Astrocyte (in vitro differentiated cells and primary cell): ENCODE data around the gene KCNN3. TPM values are rescaled to one million over a fixed set of nuclear protein-coding genes. Genes with fewer than 3 reads are reported as not detected.
"Not testable (repeated sequence)": the region's sequence is repeated elsewhere in the genome, so short reads cannot be mapped to it uniquely, and the experiment has no call there.

Source experiments
- DNase-seq: peaks from one replicate; pipeline ENCODE4 v3.0.0-alpha.2; 2010; ENCODE audit warnings: low read depth
- FAIRE-seq: peaks from 2 replicates; lab custom pipeline; 2011; peaks lifted over from hg19 to GRCh38; lab: Jason Lieb, UNC
- H2AFZ ChIP-seq: 2 replicates; pipeline ENCODE4 v1.6.0; 2012; ENCODE audit warnings: low read depth, low read length, inconsistent platforms
- H3K27ac ChIP-seq: 2 replicates; pipeline ENCODE4 v1.5.1; 2011; ENCODE audit warnings: low read depth, low read length, inconsistent platforms
- H3K27me3 ChIP-seq: 2 replicates; pipeline ENCODE4 v1.6.0; 2011; ENCODE audit warnings: low read length, inconsistent platforms; ENCODE audit not compliant: insufficient read depth
- H3K36me3 ChIP-seq: 2 replicates; pipeline ENCODE4 v1.5.1; 2011; ENCODE audit warnings: low read length, inconsistent platforms; ENCODE audit not compliant: insufficient read depth
- H3K4me1 ChIP-seq: 2 replicates; pipeline ENCODE4 v1.5.1; 2011; ENCODE audit warnings: low read length, inconsistent platforms; ENCODE audit not compliant: insufficient read depth
- H3K4me2 ChIP-seq: 2 replicates; pipeline ENCODE4 v1.6.0; 2012; ENCODE audit warnings: low read length, inconsistent platforms
- H3K4me3 ChIP-seq: 2 replicates; pipeline ENCODE4 v1.5.1; 2011; ENCODE audit warnings: low read depth, mild to moderate bottlenecking, low read length, inconsistent platforms; ENCODE audit not compliant: insufficient read depth
- H3K79me2 ChIP-seq: 2 replicates; pipeline ENCODE4 v1.6.0; 2012; ENCODE audit warnings: mild to moderate bottlenecking, low read length, inconsistent platforms; ENCODE audit not compliant: insufficient read depth
- H3K9ac ChIP-seq: 2 replicates; pipeline ENCODE4 v1.6.0; 2012; ENCODE audit warnings: mild to moderate bottlenecking, low read length, inconsistent platforms
- H3K9me3 ChIP-seq: 2 replicates; pipeline ENCODE4 v1.5.1; 2012; ENCODE audit warnings: low read depth, mild to moderate bottlenecking, low read length, inconsistent platforms; ENCODE audit not compliant: insufficient read depth
- H4K20me1 ChIP-seq: 2 replicates; pipeline ENCODE4 v1.6.0; 2012; ENCODE audit warnings: low read length, inconsistent platforms; ENCODE audit not compliant: insufficient read depth
- H3K27ac Mint-ChIP-seq: one replicate; pipeline ENCODE4 v1.8.0; 2021; ENCODE audit warnings: mild to moderate bottlenecking, mixed read lengths; ENCODE audit not compliant: unreplicated experiment
- H3K27me3 Mint-ChIP-seq: one replicate; pipeline ENCODE4 v1.8.0; 2021; ENCODE audit warnings: low read depth, mixed read lengths; ENCODE audit not compliant: unreplicated experiment
- H3K36me3 Mint-ChIP-seq: one replicate; pipeline ENCODE4 v1.8.0; 2021; ENCODE audit warnings: low read depth, mixed read lengths; ENCODE audit not compliant: unreplicated experiment
- H3K4me1 Mint-ChIP-seq: one replicate; pipeline ENCODE4 v1.8.0; 2021; ENCODE audit warnings: low read depth, mixed read lengths; ENCODE audit not compliant: unreplicated experiment
- H3K4me3 Mint-ChIP-seq: one replicate; pipeline ENCODE4 v1.8.0; 2021; ENCODE audit warnings: mild to moderate bottlenecking, moderate library complexity, mixed read lengths; ENCODE audit not compliant: unreplicated experiment
- H3K9me3 Mint-ChIP-seq: one replicate; pipeline ENCODE4 v1.8.0; 2021; ENCODE audit warnings: mild to moderate bottlenecking, mixed read lengths; ENCODE audit not compliant: unreplicated experiment
- CTCF ChIP-seq: IDR thresholded peaks from 2 replicates; pipeline ENCODE4 v1.5.1; 2011; ENCODE audit warnings: low read depth, mild to moderate bottlenecking, inconsistent platforms, low read length, moderate library complexity; ENCODE audit not compliant: insufficient read depth
- EZH2 ChIP-seq: IDR thresholded peaks from 2 replicates; pipeline ENCODE4 v1.6.1; 2012; ENCODE audit warnings: mild to moderate bottlenecking, low read length, inconsistent platforms; ENCODE audit not compliant: insufficient read depth
- total RNA-seq: library from RNA; stranded (reverse); gene quantifications from 2 replicates; pipeline ENCODE4 v1.2.1, GENCODE V29; 2021

Gene KCNN3
- total RNA-seq, 1 donor from 2014 or later: 0.66 TPM

- H3K9me3 Mint-ChIP-seq, H3K27me3 ChIP-seq, H3K4me1 ChIP-seq, H3K4me2 ChIP-seq, H3K4me3 Mint-ChIP-seq, H3K79me2 ChIP-seq, H3K4me3 ChIP-seq, H3K9ac ChIP-seq, H3K27ac Mint-ChIP-seq, H4K20me1 ChIP-seq, FAIRE-seq, H3K36me3 Mint-ChIP-seq, H3K9me3 ChIP-seq, H2AFZ ChIP-seq, H3K4me1 Mint-ChIP-seq, DNase-seq, H3K27ac ChIP-seq, H3K36me3 ChIP-seq: not testable (repeated sequence)
- H3K27me3 Mint-ChIP-seq: peaks cover 20% of the 10 kb centered on the region
Observed at GRCh38 chr1:154671412-154671811, 198.7 kb downstream of the KCNN3 start.

- not testable (repeated sequence) for H3K27ac ChIP-seq, H3K4me3 ChIP-seq, H3K9me3 ChIP-seq, FAIRE-seq, H3K27ac Mint-ChIP-seq, H3K79me2 ChIP-seq, H3K9ac ChIP-seq, DNase-seq, H3K4me2 ChIP-seq, H3K9me3 Mint-ChIP-seq, H3K36me3 ChIP-seq, H3K4me1 ChIP-seq, H3K27me3 ChIP-seq, H3K4me1 Mint-ChIP-seq, H2AFZ ChIP-seq, H3K36me3 Mint-ChIP-seq, H4K20me1 ChIP-seq, H3K4me3 Mint-ChIP-seq
- H3K27me3 Mint-ChIP-seq: peaks cover 18% of the 10 kb centered on the region
Observed at GRCh38 chr1:154670310-154671270, 199.5 kb downstream of the KCNN3 start.

- H3K4me1 Mint-ChIP-seq: no peaks in the 10 kb centered on the region
- no peak overlapping the region for H2AFZ ChIP-seq
Observed at GRCh38 chr1:154669464-154670282, 200.4 kb downstream of the KCNN3 start.

More at GRCh38 chr1:154669464-154670282, 200.4 kb downstream of the KCNN3 start:
- no peaks in the 10 kb centered on the region for H3K36me3 ChIP-seq
- H3K79me2 ChIP-seq: no peaks in the 10 kb centered on the region
- no peak overlapping the region for H3K9ac ChIP-seq
- no peak overlapping the region for H3K27ac ChIP-seq
- no peaks in the 10 kb centered on the region for H4K20me1 ChIP-seq
- no peak overlapping the region for H3K27ac Mint-ChIP-seq
- H3K36me3 Mint-ChIP-seq: no peaks in the 10 kb centered on the region
- FAIRE-seq (no peak), DNase-seq (peak; percentile 59)
- H3K9me3 Mint-ChIP-seq: no peaks in the 10 kb centered on the region
- peaks cover 4% of the 10 kb centered on the region for H3K27me3 ChIP-seq
- H3K4me3 Mint-ChIP-seq: peak overlapping the region; percentile 20
- H3K9me3 ChIP-seq: no peaks in the 10 kb centered on the region
- no peaks in the 10 kb centered on the region for H3K4me1 ChIP-seq
- TF ChIP-seq CTCF (peak; percentile 86), EZH2 (no peak)
- H3K4me2 ChIP-seq: no peak overlapping the region
- peaks cover 18% of the 10 kb centered on the region for H3K27me3 Mint-ChIP-seq
- H3K4me3 ChIP-seq: no peak overlapping the region
